Measurements from ENCODE around the gene TYW5.

Gene TYW5

DNA sequence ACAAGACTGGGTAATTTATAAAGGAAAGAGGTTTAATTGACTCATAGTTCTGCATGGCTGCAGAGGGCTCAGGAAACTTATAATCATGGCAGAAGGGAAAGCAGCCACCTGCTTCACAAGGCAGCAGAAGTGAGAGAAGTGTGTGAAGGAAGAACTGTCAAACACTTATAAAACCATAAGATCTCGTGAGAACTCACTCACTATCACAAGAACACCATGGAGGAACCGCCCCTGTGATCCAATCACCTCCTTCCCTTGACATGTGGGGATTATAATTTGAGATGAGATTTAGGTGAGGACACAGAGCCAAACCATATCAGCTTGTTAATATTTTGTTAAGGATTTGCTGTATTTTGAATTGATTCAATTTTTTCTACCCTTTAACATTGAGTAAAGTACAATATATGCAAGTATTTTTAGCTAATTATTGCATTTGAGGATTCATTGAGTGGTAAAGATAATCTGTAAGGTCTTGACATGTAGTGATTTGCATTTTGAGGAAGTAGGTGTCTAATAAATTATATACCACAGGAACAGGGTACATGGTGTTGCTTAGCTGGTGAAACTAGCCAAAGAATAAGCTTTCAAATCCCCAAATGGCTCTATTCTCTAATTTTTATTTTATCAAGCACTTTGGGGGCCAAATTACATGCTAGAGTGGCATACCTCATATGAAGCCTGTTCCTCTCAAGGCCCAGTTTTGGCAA is 48.1 kb downstream of the TYW5 start:
- DNase-seq = no peak
- Histone ChIP-seq H3K9ac (ENCODE audit: low read length) (no peak overlapping the region), H2AK5ac (ENCODE audit: low read length, severe bottlenecking) (no peak overlapping the region)

DNA sequence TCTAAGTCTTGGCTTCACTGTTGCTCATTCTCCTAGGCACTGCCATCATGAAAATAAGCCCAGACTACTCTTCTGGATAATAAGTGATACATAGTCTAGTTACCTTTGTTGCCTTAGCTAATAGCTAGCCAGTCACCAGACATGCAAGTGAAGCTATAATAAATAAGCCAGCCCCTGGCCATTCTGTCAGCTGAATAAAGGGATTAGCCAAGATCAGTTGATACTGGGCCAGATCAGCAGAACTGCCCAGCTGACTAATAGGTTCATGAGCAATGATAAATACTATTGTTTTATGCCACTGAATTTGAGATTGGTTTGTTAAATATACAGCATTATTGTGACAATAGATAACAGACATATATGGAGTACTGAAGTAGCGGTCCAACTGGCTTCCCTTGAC is 52.2 kb downstream of the TYW5 start:
- no peak overlapping the region for H3K4me3 ChIP-seq (ENCODE audit: insufficient read depth in 1 of 2, low read depth in 1 of 2, low read length in 2 of 2)
- no peaks in the 10 kb centered on the region for H3K79me1 ChIP-seq (replicated peaks; ENCODE audit: low read length, poor library complexity, severe bottlenecking)
- no peak overlapping the region for H2BK12ac ChIP-seq (ENCODE audit: low read length in 2 of 2)
- no peaks in the 10 kb centered on the region for H3K4me1 ChIP-seq (ENCODE audit: control insufficient read depth, insufficient read depth, low read depth, low read length)
- no peak overlapping the region for H2BK5ac ChIP-seq (ENCODE audit: low read depth, low read length, poor library complexity, severe bottlenecking)
- no peak overlapping the region for H2BK120ac ChIP-seq (ENCODE audit: low read depth, low read length)
- no peak overlapping the region for H3K4ac ChIP-seq (ENCODE audit: low read depth in 1 of 2, low read length in 2 of 2)
- no peak overlapping the region for H3K18ac ChIP-seq (ENCODE audit: low read depth in 1 of 2, low read length in 2 of 2)
- no CpG with 5 or more reads among the region's 1 CpG for WGBS
- H3K27ac ChIP-seq (ENCODE audit: low read length, poor library complexity, severe bottlenecking) = no peak overlapping the region
- no peak overlapping the region for H3K9ac ChIP-seq (ENCODE audit: low read length)
- H3K27me3 ChIP-seq (ENCODE audit: control insufficient read depth in 1 of 2, insufficient read depth in 1 of 2, low read length in 2 of 2) = no peaks in the 10 kb centered on the region
- H2AFZ ChIP-seq (ENCODE audit: low read depth, low read length) = no peak overlapping the region
- no peaks in the 10 kb centered on the region for H3K36me3 ChIP-seq (ENCODE audit: control insufficient read depth in 1 of 2, insufficient read depth in 2 of 2, low read depth in 1 of 2, low read length in 2 of 2)
- no peaks in the 10 kb centered on the region for H3K9me3 ChIP-seq (ENCODE audit: control insufficient read depth, low read length)
- no peak overlapping the region for H3K23ac ChIP-seq (ENCODE audit: low read length in 2 of 2)
- H3K14ac ChIP-seq (ENCODE audit: low read length in 2 of 2) = no peak overlapping the region
- no peak for DNase-seq
- H2AK5ac ChIP-seq (ENCODE audit: low read length, severe bottlenecking) = no peak overlapping the region
- no peak overlapping the region for H4K8ac ChIP-seq (ENCODE audit: low read length)
- no peak overlapping the region for H2BK15ac ChIP-seq (ENCODE audit: low read depth, poor library complexity, severe bottlenecking)
- H4K91ac ChIP-seq (ENCODE audit: low read length) = no peak overlapping the region
- no peak overlapping the region for H3K4me2 ChIP-seq (ENCODE audit: low read length, poor library complexity, severe bottlenecking)

More for the DNA sequence above, 48.1 kb downstream of the TYW5 start:
- no peak overlapping the region for H2BK120ac ChIP-seq (ENCODE audit: low read depth, low read length)
- H3K23ac ChIP-seq (ENCODE audit: low read length in 2 of 2) = no peak overlapping the region
- H3K4me3 ChIP-seq (ENCODE audit: insufficient read depth in 1 of 2, low read depth in 1 of 2, low read length in 2 of 2) = no peak overlapping the region
- H3K27ac ChIP-seq (ENCODE audit: low read length, poor library complexity, severe bottlenecking) = no peak overlapping the region
- WGBS = no CpG with 5 or more reads among the region's 2 CpGs
- no peak overlapping the region for H2BK5ac ChIP-seq (ENCODE audit: low read depth, low read length, poor library complexity, severe bottlenecking)
- no peak overlapping the region for H4K91ac ChIP-seq (ENCODE audit: low read length)
- no peak overlapping the region for H3K14ac ChIP-seq (ENCODE audit: low read length in 2 of 2)
- H2AFZ ChIP-seq (ENCODE audit: low read depth, low read length) = no peak overlapping the region
- no peak overlapping the region for H2BK15ac ChIP-seq (ENCODE audit: low read depth, poor library complexity, severe bottlenecking)
- no peak overlapping the region for H4K8ac ChIP-seq (ENCODE audit: low read length)
- no peak overlapping the region for H2BK12ac ChIP-seq (ENCODE audit: low read length in 2 of 2)
- H3K27me3 ChIP-seq (ENCODE audit: control insufficient read depth in 1 of 2, insufficient read depth in 1 of 2, low read length in 2 of 2) = no peaks in the 10 kb centered on the region
- no peaks in the 10 kb centered on the region for H3K79me1 ChIP-seq (replicated peaks; ENCODE audit: low read length, poor library complexity, severe bottlenecking)
- no peak overlapping the region for H3K4me2 ChIP-seq (ENCODE audit: low read length, poor library complexity, severe bottlenecking)
- no peaks in the 10 kb centered on the region for H3K36me3 ChIP-seq (ENCODE audit: control insufficient read depth in 1 of 2, insufficient read depth in 2 of 2, low read depth in 1 of 2, low read length in 2 of 2)
- no peaks in the 10 kb centered on the region for H3K4me1 ChIP-seq (ENCODE audit: control insufficient read depth, insufficient read depth, low read depth, low read length)
- no peaks in the 10 kb centered on the region for H3K9me3 ChIP-seq (ENCODE audit: control insufficient read depth, low read length)
- no peak overlapping the region for H3K4ac ChIP-seq (ENCODE audit: low read depth in 1 of 2, low read length in 2 of 2)
- no peak overlapping the region for H3K18ac ChIP-seq (ENCODE audit: low read depth in 1 of 2, low read length in 2 of 2)

DNA sequence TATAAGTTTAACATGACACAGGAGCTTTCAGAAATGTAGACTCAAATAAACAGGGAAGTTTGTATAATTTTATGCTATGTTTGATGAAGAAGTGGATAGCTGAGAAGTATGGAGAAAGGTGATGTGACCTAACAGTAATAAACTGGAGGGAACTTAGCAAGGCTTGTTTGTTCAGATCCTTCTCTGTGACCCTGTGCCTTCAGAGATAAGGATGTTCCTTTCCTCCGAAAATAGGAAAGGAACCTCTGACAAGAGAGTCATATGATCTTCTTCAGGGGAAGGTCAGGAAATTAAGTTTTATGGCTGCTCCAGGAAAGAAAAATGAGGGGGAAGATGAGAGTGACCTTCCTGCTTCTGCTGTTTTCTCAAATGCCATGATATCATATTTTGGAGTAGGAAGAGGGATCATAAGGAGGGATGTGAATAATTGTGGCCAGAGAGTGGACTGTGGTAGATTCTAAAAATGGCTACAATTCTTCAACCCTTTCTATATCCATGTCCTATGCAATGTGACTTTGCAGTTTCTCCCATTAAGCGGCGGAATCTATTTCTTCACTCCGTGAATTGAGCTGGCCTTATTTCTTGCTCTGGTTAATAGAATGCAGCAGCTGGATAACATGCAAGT is 52.7 kb downstream of the TYW5 start:
- Histone ChIP-seq H3K4me3 (ENCODE audit: insufficient read depth in 1 of 2, low read depth in 1 of 2, low read length in 2 of 2) (no peak overlapping the region), H3K14ac (ENCODE audit: low read length in 2 of 2) (no peak overlapping the region), H2BK120ac (ENCODE audit: low read depth, low read length) (no peak overlapping the region), H3K4ac (ENCODE audit: low read depth in 1 of 2, low read length in 2 of 2) (no peak overlapping the region), H3K23ac (ENCODE audit: low read length in 2 of 2) (no peak overlapping the region), H3K4me1 (ENCODE audit: control insufficient read depth, insufficient read depth, low read depth, low read length) (no peaks in the 10 kb centered on the region), H3K79me1 (replicated peaks; ENCODE audit: low read length, poor library complexity, severe bottlenecking) (no peaks in the 10 kb centered on the region), H3K36me3 (ENCODE audit: control insufficient read depth in 1 of 2, insufficient read depth in 2 of 2, low read depth in 1 of 2, low read length in 2 of 2) (no peaks in the 10 kb centered on the region), H3K4me2 (ENCODE audit: low read length, poor library complexity, severe bottlenecking) (no peak overlapping the region), H2AFZ (ENCODE audit: low read depth, low read length) (no peak overlapping the region), H4K91ac (ENCODE audit: low read length) (no peak overlapping the region), H2BK5ac (ENCODE audit: low read depth, low read length, poor library complexity, severe bottlenecking) (no peak overlapping the region), H3K27me3 (ENCODE audit: control insufficient read depth in 1 of 2, insufficient read depth in 1 of 2, low read length in 2 of 2) (no peaks in the 10 kb centered on the region), H4K8ac (ENCODE audit: low read length) (no peak overlapping the region), H3K9me3 (ENCODE audit: control insufficient read depth, low read length) (no peaks in the 10 kb centered on the region), H2BK12ac (ENCODE audit: low read length in 2 of 2) (no peak overlapping the region), H2AK5ac (ENCODE audit: low read length, severe bottlenecking) (no peak overlapping the region), H3K9ac (ENCODE audit: low read length) (no peak overlapping the region), H2BK15ac (ENCODE audit: low read depth, poor library complexity, severe bottlenecking) (no peak overlapping the region), H3K27ac (ENCODE audit: low read length, poor library complexity, severe bottlenecking) (no peak overlapping the region), H3K18ac (ENCODE audit: low read depth in 1 of 2, low read length in 2 of 2) (no peak overlapping the region)
- 91% methylated on average over 4 of the region's 4 CpGs for whole genome bisulfite sequencing
- DNase-seq = no peak

DNA sequence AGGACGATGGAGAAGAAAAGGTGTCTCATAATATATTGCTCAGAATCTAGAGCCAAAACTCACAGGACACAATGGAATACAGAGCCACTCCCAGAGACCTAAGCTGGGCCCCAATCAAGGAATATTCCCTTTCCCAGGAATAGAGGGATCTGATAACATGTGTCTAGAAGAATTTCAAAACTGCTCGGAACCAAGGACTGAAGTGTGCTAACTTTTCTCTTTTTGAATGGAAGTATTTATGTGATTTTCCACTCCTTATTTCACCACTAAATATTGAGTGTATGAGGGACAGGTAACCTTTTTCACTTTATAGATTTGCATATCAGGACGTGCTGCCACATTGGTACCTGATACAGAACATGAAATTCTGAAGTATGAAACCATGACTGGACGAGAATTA is 53.3 kb downstream of the TYW5 start:
- no peak overlapping the region for H2BK120ac ChIP-seq (ENCODE audit: low read depth, low read length)
- no peak overlapping the region for H3K23ac ChIP-seq (ENCODE audit: low read length in 2 of 2)
- H3K4me2 ChIP-seq (ENCODE audit: low read length, poor library complexity, severe bottlenecking) = no peak overlapping the region
- no peak overlapping the region for H2BK12ac ChIP-seq (ENCODE audit: low read length in 2 of 2)
- H2AFZ ChIP-seq (ENCODE audit: low read depth, low read length) = no peak overlapping the region
- no peaks in the 10 kb centered on the region for H3K79me1 ChIP-seq (replicated peaks; ENCODE audit: low read length, poor library complexity, severe bottlenecking)
- no peak overlapping the region for H3K9ac ChIP-seq (ENCODE audit: low read length)
- H3K18ac ChIP-seq (ENCODE audit: low read depth in 1 of 2, low read length in 2 of 2) = no peak overlapping the region
- DNase-seq = no peak
- H2AK5ac ChIP-seq (ENCODE audit: low read length, severe bottlenecking) = no peak overlapping the region
- no peak overlapping the region for H4K8ac ChIP-seq (ENCODE audit: low read length)
- H3K27ac ChIP-seq (ENCODE audit: low read length, poor library complexity, severe bottlenecking) = no peak overlapping the region
- H3K4ac ChIP-seq (ENCODE audit: low read depth in 1 of 2, low read length in 2 of 2) = no peak overlapping the region
- no peak overlapping the region for H2BK5ac ChIP-seq (ENCODE audit: low read depth, low read length, poor library complexity, severe bottlenecking)
- H3K4me3 ChIP-seq (ENCODE audit: insufficient read depth in 1 of 2, low read depth in 1 of 2, low read length in 2 of 2) = no peak overlapping the region
- H3K27me3 ChIP-seq (ENCODE audit: control insufficient read depth in 1 of 2, insufficient read depth in 1 of 2, low read length in 2 of 2) = no peaks in the 10 kb centered on the region
- no peak overlapping the region for H2BK15ac ChIP-seq (ENCODE audit: low read depth, poor library complexity, severe bottlenecking)
- WGBS = 84% methylated on average over 2 of the region's 4 CpGs
- H3K36me3 ChIP-seq (ENCODE audit: control insufficient read depth in 1 of 2, insufficient read depth in 2 of 2, low read depth in 1 of 2, low read length in 2 of 2) = no peaks in the 10 kb centered on the region
- no peaks in the 10 kb centered on the region for H3K4me1 ChIP-seq (ENCODE audit: control insufficient read depth, insufficient read depth, low read depth, low read length)
- no peak overlapping the region for H4K91ac ChIP-seq (ENCODE audit: low read length)
- no peak overlapping the region for H3K14ac ChIP-seq (ENCODE audit: low read length in 2 of 2)
- no peaks in the 10 kb centered on the region for H3K9me3 ChIP-seq (ENCODE audit: control insufficient read depth, low read length)
